Retinal pigment epithelial cell (primary cell): ENCODE measurements around the gene NTSR1.

Source experiments
- DNase-seq: peaks from one replicate; pipeline ENCODE4 v3.0.0-alpha.2; 2010; ENCODE audit warnings: low read depth
- H3K4me3 ChIP-seq: 2 replicates; pipeline ENCODE4 v1.5.1; 2011; ENCODE audit warnings: mild to moderate bottlenecking, low read length, control low read depth, moderate library complexity
- CTCF ChIP-seq: conservative IDR thresholded peaks from 2 replicates; pipeline ENCODE4 v1.5.1; 2011; ENCODE audit warnings: low read depth, low read length, control low read depth, inconsistent platforms

NTSR1 gene

GRCh38 chr20:62716198-62716940 is 7.7 kb downstream of the NTSR1 start:
- no peak for DNase-seq
- no peak for TF ChIP-seq CTCF

DNA sequence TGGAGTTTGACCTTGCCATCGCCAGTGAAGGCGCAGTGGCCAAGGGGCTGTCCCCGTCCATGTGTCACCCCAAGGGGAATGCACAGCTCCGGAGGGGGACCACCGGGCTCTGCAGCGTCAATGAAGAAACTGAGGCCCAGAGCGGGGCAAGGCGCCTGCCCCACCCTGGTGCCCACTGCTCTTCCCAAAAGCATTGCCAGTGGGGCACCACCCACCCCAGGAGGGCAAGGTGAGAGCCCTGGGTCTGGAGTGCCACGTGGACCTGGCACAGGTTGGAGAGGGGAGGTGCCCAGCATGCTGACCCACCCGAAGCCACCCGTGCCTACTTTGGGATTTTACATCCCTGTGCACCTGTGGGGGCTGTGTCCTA is 8.3 kb downstream of the NTSR1 start:
- H3K4me3 ChIP-seq, result no peak overlapping the region
- TF ChIP-seq CTCF, result no peak
- no peak for DNase-seq

More at GRCh38 chr20:62716198-62716940, 7.7 kb downstream of the NTSR1 start:
- H3K4me3 ChIP-seq, result no peak overlapping the region

- no peak for DNase-seq
- no peak overlapping the region for H3K4me3 ChIP-seq
- TF ChIP-seq CTCF, result no peak
Observed at GRCh38 chr20:62717933-62718332, 9.3 kb downstream of the NTSR1 start.

DNA sequence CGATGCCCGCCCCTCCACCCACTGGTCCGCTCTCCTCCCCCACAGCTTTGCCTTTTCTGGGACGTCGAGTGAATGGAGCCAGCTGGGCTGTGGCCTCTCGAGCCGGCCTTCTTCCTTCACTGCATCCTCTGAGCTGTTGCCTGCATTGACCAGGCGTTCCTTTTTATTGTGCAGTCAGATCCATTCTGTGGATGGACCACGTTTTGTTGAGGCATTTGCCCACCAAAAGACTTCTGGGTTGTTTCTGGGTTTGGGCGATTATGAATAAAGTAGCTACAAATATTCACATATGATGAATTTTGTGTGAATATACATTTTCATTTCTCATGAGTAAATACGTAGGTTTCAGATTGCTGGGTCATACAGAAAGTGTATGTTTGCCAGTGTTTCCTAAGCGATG is 9.9 kb downstream of the NTSR1 start:
- TF ChIP-seq CTCF, result no peak
- DNase-seq, result no peak
- no peak overlapping the region for H3K4me3 ChIP-seq

DNA sequence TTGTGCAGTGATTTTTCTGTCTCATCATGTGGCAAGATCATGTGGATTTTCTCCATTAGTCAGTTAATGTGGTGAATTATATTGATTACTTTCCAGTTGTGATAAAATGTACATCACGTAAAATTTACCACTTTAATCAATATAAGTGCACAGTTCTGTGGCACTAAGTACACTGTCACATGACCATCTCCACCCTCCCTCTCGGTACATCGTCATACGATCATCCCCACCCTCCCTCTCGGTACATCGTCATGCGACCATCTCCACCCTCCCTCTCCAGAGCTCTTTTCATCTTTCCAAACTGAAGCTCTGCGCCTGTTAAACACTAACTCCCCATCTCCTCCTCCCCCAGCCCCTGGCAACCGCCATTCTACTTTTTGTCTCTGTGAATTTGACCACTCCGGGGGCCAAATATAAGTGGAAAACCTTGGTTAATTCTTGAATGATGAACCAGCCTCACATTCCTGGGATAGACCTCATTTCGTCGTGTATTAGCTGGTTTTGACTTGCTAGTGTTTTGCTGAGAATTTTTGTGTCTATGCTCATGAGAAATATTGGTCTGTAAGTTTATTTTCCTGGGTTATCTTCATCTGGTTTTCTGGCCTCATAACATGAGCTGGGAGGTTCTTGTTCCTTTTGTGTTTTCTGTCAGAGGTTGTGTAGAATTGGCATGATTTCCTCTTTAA is 10.8 kb downstream of the NTSR1 start:
- DNase-seq, result no peak
- no peak for TF ChIP-seq CTCF
- H3K4me3 ChIP-seq, result no peak overlapping the region

DNA sequence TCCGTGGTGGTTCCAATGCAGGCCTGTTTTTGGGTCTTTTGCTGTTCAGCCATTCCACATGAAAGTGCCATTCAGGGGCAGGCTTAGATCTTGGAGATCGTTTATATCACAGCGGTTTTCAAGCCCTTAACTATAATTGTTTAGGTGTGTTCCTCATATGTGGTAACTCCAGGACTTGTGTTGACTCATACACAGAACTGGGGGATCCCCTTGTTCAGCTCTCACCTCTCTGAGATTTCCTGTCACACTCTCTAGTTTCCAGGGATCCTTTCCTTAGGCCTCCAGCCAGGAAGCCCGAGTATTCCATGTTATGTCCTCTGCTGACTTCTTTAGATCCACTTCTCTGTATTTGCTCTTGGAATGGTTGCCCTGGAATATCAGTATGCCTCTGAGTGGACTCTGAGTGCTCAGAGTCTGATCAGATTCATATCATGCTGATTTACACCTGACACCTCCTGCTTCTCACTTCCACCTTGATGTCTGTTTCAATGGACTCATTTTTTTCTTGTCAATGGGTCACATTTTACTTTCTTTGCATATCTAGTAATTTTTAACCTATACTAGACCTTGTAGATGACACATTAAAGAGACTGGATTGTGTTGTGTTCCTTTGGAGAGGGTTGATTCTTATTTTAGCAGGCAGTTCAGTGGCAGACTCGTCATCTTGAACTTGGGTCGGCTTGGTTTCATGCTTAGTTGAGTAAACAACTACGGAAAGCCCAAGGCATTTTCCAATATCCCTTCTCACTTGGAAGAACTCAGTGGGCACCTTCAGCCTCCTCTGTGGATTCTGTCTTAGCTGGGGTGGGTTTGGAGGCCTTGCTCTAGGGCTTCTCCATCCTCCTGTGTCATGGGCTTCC is 13.1 kb downstream of the NTSR1 start:
- DNase-seq, result no peak
- no peak overlapping the region for H3K4me3 ChIP-seq
- TF ChIP-seq CTCF, result no peak
